SU-DHL-6 (cell line): ENCODE measurements around the gene SORCS2.

Experiments used
- EZH2phosphoT487 ChIP-seq: fragments of 200-600 bp; sonication (generic), shearing (Covaris generic); conservative IDR thresholded peaks from 2 replicates; pipeline ENCODE4 v1.6.1; 2018; ENCODE audit warnings: mild to moderate bottlenecking, antibody characterized with exemption, low read length, moderate library complexity, mixed read lengths
- TF ChIP-seq, protein P1 (sequence below): fragments of 200-600 bp; sonication (generic); IDR thresholded peaks from one replicate; pipeline ENCODE4 v1.5.1; 2017; ENCODE audit warnings: antibody characterized with exemption, mild to moderate bottlenecking, low read length, moderate library complexity; ENCODE audit not compliant: insufficient read depth, poor library complexity, severe bottlenecking

DNA sequence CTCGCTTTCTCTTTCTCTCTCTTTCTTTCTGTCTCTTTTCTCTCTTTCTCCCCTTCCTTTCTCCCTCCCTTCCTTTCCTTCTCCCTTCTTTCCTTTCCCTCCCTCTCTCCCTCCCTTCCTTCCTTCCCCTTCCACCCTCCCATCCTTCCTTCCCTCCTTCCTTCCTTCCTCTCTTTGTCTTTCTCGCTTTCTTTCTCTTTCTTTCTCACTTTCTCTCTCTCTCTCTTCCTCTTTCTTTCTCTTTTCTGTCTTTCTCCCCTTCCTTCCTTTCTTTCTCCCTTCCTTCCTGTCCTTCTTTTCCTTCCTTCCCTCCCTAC is 2.1 kb upstream of the SORCS2 start:
- TF ChIP-seq, protein P1, sequence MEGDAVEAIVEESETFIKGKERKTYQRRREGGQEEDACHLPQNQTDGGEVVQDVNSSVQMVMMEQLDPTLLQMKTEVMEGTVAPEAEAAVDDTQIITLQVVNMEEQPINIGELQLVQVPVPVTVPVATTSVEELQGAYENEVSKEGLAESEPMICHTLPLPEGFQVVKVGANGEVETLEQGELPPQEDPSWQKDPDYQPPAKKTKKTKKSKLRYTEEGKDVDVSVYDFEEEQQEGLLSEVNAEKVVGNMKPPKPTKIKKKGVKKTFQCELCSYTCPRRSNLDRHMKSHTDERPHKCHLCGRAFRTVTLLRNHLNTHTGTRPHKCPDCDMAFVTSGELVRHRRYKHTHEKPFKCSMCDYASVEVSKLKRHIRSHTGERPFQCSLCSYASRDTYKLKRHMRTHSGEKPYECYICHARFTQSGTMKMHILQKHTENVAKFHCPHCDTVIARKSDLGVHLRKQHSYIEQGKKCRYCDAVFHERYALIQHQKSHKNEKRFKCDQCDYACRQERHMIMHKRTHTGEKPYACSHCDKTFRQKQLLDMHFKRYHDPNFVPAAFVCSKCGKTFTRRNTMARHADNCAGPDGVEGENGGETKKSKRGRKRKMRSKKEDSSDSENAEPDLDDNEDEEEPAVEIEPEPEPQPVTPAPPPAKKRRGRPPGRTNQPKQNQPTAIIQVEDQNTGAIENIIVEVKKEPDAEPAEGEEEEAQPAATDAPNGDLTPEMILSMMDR: no peak
- TF ChIP-seq EZH2phosphoT487: no peak
